IMR-90 (cell line): ENCODE data around the gene SCYGR1. TPM values are rescaled to one million over a fixed set of nuclear protein-coding genes. Genes with fewer than 3 reads are reported as not detected.

Experiments
- ATAC-seq: fragments of 200-7000 bp; cut with Tn5 transposase; 2 replicates; pipeline ENCODE4 v1.9.1; 2020; ENCODE audit warnings: low read depth, mild to moderate bottlenecking, moderate library complexity
- BruUV-seq: library from RNA; stranded (reverse); fragments of 400-500 nt; replicated peaks from 2 replicates; lab custom pipeline; 2021; lab: Mats Ljungman, UMichigan
- CTCF ChIA-PET: fragments of 300-600 bp; formaldehyde crosslinking; extraction: SDS; loops from one replicate; lab custom pipeline; 2021; ENCODE audit warnings: antibody characterized with exemption; lab: Yijun Ruan, JAX
- POLR2A ChIA-PET: fragments of 300-600 bp; sonication (Branson Sonifier 250); formaldehyde crosslinking; loops from one replicate; lab custom pipeline; 2022; ENCODE audit warnings: antibody characterized with exemption; ENCODE audit not compliant: unreplicated experiment; lab: Charles Lee
- DNase-seq: peaks from one replicate; pipeline ENCODE4 v3.0.0; 2013
- H2AFZ ChIP-seq: replicated peaks from 2 replicates; pipeline ENCODE3; 2013; ENCODE audit warnings: low read length, mild to moderate bottlenecking; ENCODE audit not compliant: poor library complexity
- H2AK5ac ChIP-seq: 2 replicates; pipeline ENCODE4 v1.6.1; 2013; ENCODE audit warnings: low read depth, low read length, inconsistent platforms
- H2AK9ac ChIP-seq: replicated peaks from 2 replicates; pipeline ENCODE3; 2013; ENCODE audit warnings: mild to moderate bottlenecking, low read depth, low read length, moderate library complexity; ENCODE audit not compliant: poor library complexity
- H2BK120ac ChIP-seq: 2 replicates; pipeline ENCODE4 v1.6.1; 2013; ENCODE audit warnings: low read depth, low read length, inconsistent platforms
- H2BK15ac ChIP-seq: 3 replicates; pipeline ENCODE4 v1.6.1; 2013; ENCODE audit warnings: low read depth, low read length, inconsistent platforms
- H2BK20ac ChIP-seq: 2 replicates; pipeline ENCODE4 v1.6.1; 2013; ENCODE audit warnings: low read depth, mild to moderate bottlenecking, inconsistent platforms, low read length, moderate library complexity
- H2BK5ac ChIP-seq: 2 replicates; pipeline ENCODE4 v1.6.1; 2013; ENCODE audit warnings: mild to moderate bottlenecking, low read depth, low read length, inconsistent platforms; ENCODE audit not compliant: poor library complexity, severe bottlenecking
- H3K14ac ChIP-seq: replicated peaks from 2 replicates; pipeline ENCODE4 v1.6.1; 2013; ENCODE audit warnings: low read depth, low read length, inconsistent platforms
- H3K18ac ChIP-seq: 2 replicates; pipeline ENCODE4 v1.6.1; 2013; ENCODE audit warnings: low read depth, low read length, control low read depth
- H3K23ac ChIP-seq: 2 replicates; pipeline ENCODE4 v1.6.1; 2013; ENCODE audit warnings: low read depth, low read length, inconsistent platforms
- H3K27ac ChIP-seq: 2 replicates; pipeline ENCODE4 v1.5.1; 2013; ENCODE audit warnings: mild to moderate bottlenecking, control low read depth, low read length; ENCODE audit not compliant: insufficient read depth
- H3K27me3 ChIP-seq: 2 replicates; pipeline ENCODE4 v1.6.1; 2013; ENCODE audit warnings: low read length; ENCODE audit not compliant: control insufficient read depth, insufficient read depth
- H3K36me3 ChIP-seq: 2 replicates; pipeline ENCODE4 v1.6.1; 2013; ENCODE audit warnings: low read length, mixed read lengths; ENCODE audit not compliant: control insufficient read depth, insufficient read depth
- H3K4ac ChIP-seq: 2 replicates; pipeline ENCODE4 v1.6.1; 2013; ENCODE audit warnings: low read depth, low read length, inconsistent platforms
- H3K4me1 ChIP-seq: 2 replicates; pipeline ENCODE4 v1.6.1; 2013; ENCODE audit warnings: low read length, mixed read lengths; ENCODE audit not compliant: control insufficient read depth, insufficient read depth
- H3K4me2 ChIP-seq: 2 replicates; pipeline ENCODE4 v1.6.1; 2013; ENCODE audit warnings: low read depth, mild to moderate bottlenecking, control low read depth, low read length, moderate library complexity
- H3K4me3 ChIP-seq: 2 replicates; pipeline ENCODE4 v1.5.1; 2013; ENCODE audit warnings: low read depth, mild to moderate bottlenecking, control low read depth, low read length, moderate library complexity; ENCODE audit not compliant: insufficient read depth
- H3K56ac ChIP-seq: 2 replicates; pipeline ENCODE4 v1.6.1; 2013; ENCODE audit warnings: low read length, inconsistent platforms; ENCODE audit not compliant: insufficient read depth; ENCODE audit errors: extremely low read depth
- H3K79me1 ChIP-seq, 2 experiments: 2 replicates each; pipeline ENCODE4 v1.6.1; 2013; ENCODE audit warnings: low read length in 2 of 2, inconsistent platforms in 1 of 2, low read depth in 1 of 2
- H3K9ac ChIP-seq: 2 replicates; pipeline ENCODE4 v1.6.1; 2013; ENCODE audit warnings: low read depth, low read length, control low read depth
- H3K9me1 ChIP-seq: 2 replicates; pipeline ENCODE4 v1.6.1; 2013; ENCODE audit warnings: low read length, inconsistent platforms; ENCODE audit not compliant: insufficient read depth
- H3K9me3 ChIP-seq: 2 replicates; pipeline ENCODE4 v1.6.1; 2013; ENCODE audit warnings: low read length; ENCODE audit not compliant: control insufficient read depth, insufficient read depth
- H4K20me1 ChIP-seq: 2 replicates; pipeline ENCODE4 v1.6.1; 2013; ENCODE audit warnings: low read length, inconsistent platforms; ENCODE audit not compliant: insufficient read depth
- H4K5ac ChIP-seq: 2 replicates; pipeline ENCODE4 v1.6.1; 2013; ENCODE audit warnings: mild to moderate bottlenecking, low read depth, low read length, control low read depth
- H4K8ac ChIP-seq, 2 experiments: 2 replicates each; pipeline ENCODE4 v1.6.1; 2013; ENCODE audit warnings: low read depth in 2 of 2, low read length in 2 of 2, control low read depth in 1 of 2, inconsistent platforms in 1 of 2
- H4K91ac ChIP-seq: 2 replicates; pipeline ENCODE4 v1.6.1; 2013; ENCODE audit warnings: low read depth, low read length, inconsistent platforms; ENCODE audit not compliant: insufficient read depth
- CEBPB ChIP-seq: IDR thresholded peaks from 2 replicates; pipeline ENCODE4 v1.6.1; 2012; ENCODE audit warnings: low read depth, low read length, improper control_type of control experiment
- CHD1 ChIP-seq: IDR thresholded peaks from 2 replicates; pipeline ENCODE4 v1.6.1; 2012; ENCODE audit warnings: low read depth, low read length, improper control_type of control experiment
- CTCF ChIP-seq: conservative IDR thresholded peaks from 2 replicates; pipeline ENCODE4 v1.5.1; 2012; ENCODE audit warnings: mild to moderate bottlenecking, low read depth, low read length, improper control_type of control experiment
- MAFK ChIP-seq: IDR thresholded peaks from 2 replicates; pipeline ENCODE4 v1.6.1; 2012; ENCODE audit warnings: low read depth, low read length, improper control_type of control experiment
- MAZ ChIP-seq: IDR thresholded peaks from 2 replicates; pipeline ENCODE4 v1.6.1; 2012; ENCODE audit warnings: low read depth, mild to moderate bottlenecking, low read length, improper control_type of control experiment, moderate library complexity, borderline replicate concordance
- MXI1 ChIP-seq: IDR thresholded peaks from 2 replicates; pipeline ENCODE4 v1.6.1; 2012; ENCODE audit warnings: low read depth, mild to moderate bottlenecking, low read length, moderate library complexity, borderline replicate concordance
- NFE2L2 ChIP-seq: fragments of 150-350 bp; IDR thresholded peaks from 2 replicates; pipeline ENCODE4 v1.6.1; 2016; ENCODE audit warnings: low read depth, mild to moderate bottlenecking, low read length
- POLR2A ChIP-seq: IDR thresholded peaks from 2 replicates; pipeline ENCODE4 v1.6.1; 2012; ENCODE audit warnings: mild to moderate bottlenecking, low read depth, low read length
- RCOR1 ChIP-seq: IDR thresholded peaks from 2 replicates; pipeline ENCODE4 v1.6.1; 2012; ENCODE audit warnings: mild to moderate bottlenecking, low read length, improper control_type of control experiment; ENCODE audit not compliant: insufficient replicate concordance
- SMC3 ChIP-seq: fragments of 150-350 bp; IDR thresholded peaks from 2 replicates; pipeline ENCODE4 v1.6.1; 2016; ENCODE audit warnings: low read depth, mild to moderate bottlenecking, antibody characterized with exemption, low read length, moderate library complexity
- WGBS, 2 experiments: methylation state at CpG; one replicate each; pipeline versions ENCODE4 v1.1.5 to v1.1.7; 2013; ENCODE audit warnings: missing lambda C conversion rate in 2 of 2; ENCODE audit not compliant: insufficient read length in 1 of 2; ENCODE audit errors: extremely low coverage in 2 of 2; 5-methylcytosine and 5-hydroxymethylcytosine counted together
- dilution Hi-C: fragments of 300-500 bp; cut with HindIII; formaldehyde crosslinking; loops from one replicate; pipeline ENCODE4 v1.14.3; 2018; ENCODE audit warnings: low sequenced_read_pairs; ENCODE audit not compliant: unreplicated experiment
- in situ Hi-C: fragments of 300-500 bp; cut with MboI; formaldehyde crosslinking; loops from 3 replicates; pipeline ENCODE4 v1.14.3; 2019; ENCODE audit warnings: low sequenced_read_pairs, inconsistent platforms, mixed read lengths
- intact Hi-C: fragments of 100-400 bp; cut with micrococcal nuclease; formaldehyde crosslinking; loops from 2 replicates; pipeline ENCODE4 v1.10.0; 2022
- polyA plus RNA-seq, 3 experiments: library from polyadenylated mRNA; depleted of rRNA; stranded (reverse); fragments of >200 nt; gene quantifications; 2 replicates each; pipeline ENCODE4 v1.2.3, GENCODE V29; 2012; ENCODE audit warnings: low replicate concordance in 1 of 3
- total RNA-seq: library from RNA; depleted of rRNA; stranded (reverse); fragments of >200 nt; gene quantifications from 2 replicates; pipeline ENCODE4 v1.2.3, GENCODE V29; 2012

The SCYGR1 gene
- total and polyA plus RNA-seq, 2 of the 4 experiments (the other 2 are of a cell fraction) = not detected

DNA sequence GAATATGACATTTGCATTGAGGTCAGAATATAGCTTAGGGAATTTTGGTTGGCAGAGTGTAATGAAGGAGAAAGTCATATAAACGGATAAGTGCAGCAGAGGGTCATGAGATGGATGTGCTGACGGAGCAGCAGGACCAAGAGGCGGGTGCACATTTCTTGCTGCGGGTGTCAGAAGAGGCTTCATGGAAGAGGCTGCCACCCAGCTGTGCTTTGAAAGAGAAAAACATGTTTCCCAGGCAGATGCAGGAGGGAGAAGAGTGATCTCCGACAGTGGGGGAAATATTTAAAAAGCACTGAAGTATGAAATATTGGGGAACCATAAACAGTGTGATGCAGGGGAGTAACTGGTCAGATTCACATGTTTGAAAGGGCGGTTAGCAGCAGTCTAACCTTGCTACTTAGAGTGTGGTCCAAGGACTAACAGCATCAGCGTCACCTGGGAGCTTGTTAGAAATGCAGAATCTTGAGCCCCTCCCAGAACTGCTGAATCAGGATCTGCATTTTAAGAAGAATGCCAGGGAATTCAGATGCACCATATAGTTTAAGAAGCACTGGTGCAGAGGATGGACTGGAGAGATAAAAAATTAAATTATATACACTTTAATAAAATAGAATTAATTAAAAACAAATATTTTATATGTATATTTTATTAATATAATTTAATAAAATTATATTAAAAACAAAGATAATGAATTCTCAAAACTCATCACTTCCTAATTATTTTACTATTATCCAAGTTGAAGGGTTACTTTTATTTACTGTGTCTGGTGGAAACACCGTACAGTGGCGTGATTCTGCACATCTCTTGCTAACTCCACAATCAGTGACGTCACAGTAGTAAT lies 36.1 kb upstream of the SCYGR1 start:
- 0 out of 2 replicates have a peak overlapping the region, but pooled peaks have one; percentile 12 for H3K23ac ChIP-seq
- H3K9me3 ChIP-seq = no peaks in the 10 kb centered on the region
- H4K5ac ChIP-seq = no peak overlapping the region
- no TSS peak for BruUV-seq
- intact Hi-C loops = no loop called here
- H2AK9ac ChIP-seq = no peak overlapping the region
- no peak for DNase-seq
- TF ChIP-seq CEBPB (no peak), SMC3 (no peak), RCOR1 (no peak), MXI1 (no peak), CTCF (no peak), MAFK (no peak), CHD1 (no peak), NFE2L2 (no peak), MAZ (no peak), POLR2A (no peak)
- H3K4me3 ChIP-seq = no peak overlapping the region
- no peak overlapping the region for H2BK120ac ChIP-seq
- H2AFZ ChIP-seq = peak overlapping the region; percentile 28
- no peaks in the 10 kb centered on the region for H3K79me1 ChIP-seq
- no peaks in the 10 kb centered on the region for H3K4me1 ChIP-seq
- H2BK15ac ChIP-seq = no peak overlapping the region
- ChIA-PET POLR2A (no interaction called here), CTCF (no interaction called here)
- no peaks in the 10 kb centered on the region; the same call in 1 of the 2 replicates for H3K27me3 ChIP-seq
- 55% methylated on average over 4 of the region's 10 CpGs; no CpG with 5 or more reads in 1 of the 2 experiments for WGBS, 2 experiments
- H3K27ac ChIP-seq = no peak overlapping the region
- ATAC-seq = no peak
- H3K9ac ChIP-seq = no peak overlapping the region
- no peak overlapping the region for H3K4ac ChIP-seq
- H3K14ac ChIP-seq = no peak overlapping the region
- no peak overlapping the region for H2BK5ac ChIP-seq
- no peak overlapping the region for H2AK5ac ChIP-seq
- in situ Hi-C loops = no loop called here
- H3K56ac ChIP-seq = no peak overlapping the region
- H2BK20ac ChIP-seq = no peak overlapping the region
- H4K8ac ChIP-seq = no peak overlapping the region
- no peaks in the 10 kb centered on the region for H4K20me1 ChIP-seq
- H3K36me3 ChIP-seq = no peaks in the 10 kb centered on the region
- H4K91ac ChIP-seq = no peak overlapping the region
- H3K18ac ChIP-seq = no peak overlapping the region
- H3K4me2 ChIP-seq = no peak overlapping the region
- dilution Hi-C loops = no loop called here
- H3K9me1 ChIP-seq = no peaks in the 10 kb centered on the region
